Right cardiac atrium (tissue), 5 donors: Measurements from ENCODE around the gene ZNF219. TPM values are rescaled to one million over a fixed set of nuclear protein-coding genes. Genes with fewer than 3 reads are reported as not detected.

Experiments used
- ATAC-seq, 2 donors: fragments of 200-7000 bp; cut with Tn5 transposase; one replicate each; pipeline versions ENCODE4 v1.8.0 to v1.9.1; 2020; ENCODE audit warnings: moderate library complexity in 2 of 2, mild to moderate bottlenecking in 1 of 2
- DNase-seq, 3 donors: peaks; one replicate each; pipeline ENCODE4 v3.0.0-alpha.2; 2020
- H3K27ac ChIP-seq: one replicate; pipeline ENCODE4 v1.5.1; 2013; ENCODE audit warnings: mild to moderate bottlenecking, low read length, control low read depth, moderate library complexity
- H3K27me3 ChIP-seq: one replicate; pipeline ENCODE4 v1.6.1; 2013; ENCODE audit not compliant: control insufficient read depth, insufficient read depth
- H3K4me1 ChIP-seq: one replicate; pipeline ENCODE4 v1.6.1; 2013; ENCODE audit warnings: low read length; ENCODE audit not compliant: control insufficient read depth, insufficient read depth
- H3K4me3 ChIP-seq: one replicate; pipeline ENCODE4 v1.5.1; 2013; ENCODE audit warnings: low read length, control low read depth
- H3K9me3 ChIP-seq: one replicate; pipeline ENCODE4 v1.6.1; 2013; ENCODE audit warnings: low read length; ENCODE audit not compliant: control insufficient read depth
- WGBS: extraction: QIAGEN DNeasy Blood & Tissue Kit; methylation state at CpG from one replicate; pipeline ENCODE4 v1.1.7; 2013; 5-methylcytosine and 5-hydroxymethylcytosine counted together
- intact Hi-C, 4 donors: fragments of 100-400 bp; cut with DNase I; formaldehyde crosslinking; loops; one replicate each; pipeline versions ENCODE4 v1.11.0 to v1.14.0; 2022 to 2023
- polyA plus RNA-seq: library from polyadenylated mRNA; stranded (reverse); fragments of 200-250 nt; gene quantifications from one replicate; pipeline ENCODE4 v1.2.3, GENCODE V29; 2013
- total RNA-seq, 4 donors: library from RNA; stranded (reverse); fragmentation: NEBNext Ultra II Directional; extraction: Animal tissue kit (Norgen Biotek cat#: 25700); gene quantifications; one replicate each; pipeline ENCODE4 v1.2.1, GENCODE V29; 2021
- donor health status: healthy with polysubstance abuse.
- donor health status: DM: no; HTN: yes; CAD: no.
- donor health status: DM: no; HTN: no; CAD: no.
- donor health status: DM: no; HTN: yes; CAD: no; lungs with severe emphysema.
- donor health status: DM: yes; HTN: yes; CAD: no.

Gene ZNF219
- total and polyA plus RNA-seq, 5 donors, result 49.1 to 68.6 (median 58.0) TPM

- DNase-seq (peak; percentile 59 to 69 (median 59)), ATAC-seq (peak; percentile 4 to 45)
- no peaks in the 10 kb centered on the region for H3K9me3 ChIP-seq
- no peak overlapping the region for H3K4me3 ChIP-seq
- intact Hi-C loops, result no loop called here
- H3K4me1 ChIP-seq, result peaks cover 3% of the 10 kb centered on the region
- no peaks in the 10 kb centered on the region for H3K27me3 ChIP-seq
- 36% methylated on average over 19 of the region's 19 CpGs for WGBS
- H3K27ac ChIP-seq, result no peak overlapping the region
Observed at GRCh38 chr14:21087294-21088091, 11.0 kb downstream of the ZNF219 start.

GRCh38 chr14:21086908-21087293 is 11.6 kb downstream of the ZNF219 start:
- Histone ChIP-seq H3K4me3 (no peak overlapping the region), H3K27ac (no peak overlapping the region), H3K9me3 (no peaks in the 10 kb centered on the region), H3K27me3 (no peaks in the 10 kb centered on the region), H3K4me1 (peaks cover 3% of the 10 kb centered on the region)
- DNase-seq, result no peak
- 84% methylated on average over 4 of the region's 4 CpGs for WGBS
- ATAC-seq, result no peak
- intact Hi-C loops, result no loop called here

- Histone ChIP-seq H3K9me3 (no peaks in the 10 kb centered on the region), H3K4me3 (no peak overlapping the region), H3K27ac (no peak overlapping the region), H3K27me3 (no peaks in the 10 kb centered on the region), H3K4me1 (peaks cover 3% of the 10 kb centered on the region)
- peak in 1 of 3 donors; percentile 64 for DNase-seq
- 66% methylated on average over 17 of the region's 17 CpGs for WGBS
- intact Hi-C loops, result no loop called here
- ATAC-seq, result peak; percentile 17 to 18
Observed at GRCh38 chr14:21084998-21085853, 13.2 kb downstream of the ZNF219 start.

- DNase-seq (no peak), ATAC-seq (no peak)
- WGBS, result 83% methylated on average over 2 of the region's 2 CpGs
- Histone ChIP-seq H3K9me3 (no peaks in the 10 kb centered on the region), H3K4me3 (no peak overlapping the region), H3K27me3 (no peaks in the 10 kb centered on the region), H3K4me1 (peaks cover 3% of the 10 kb centered on the region), H3K27ac (no peak overlapping the region)
- intact Hi-C loops, result no loop called here
Observed at GRCh38 chr14:21084396-21084795, 14.1 kb downstream of the ZNF219 start.

GRCh38 chr14:21083565-21084325 is 14.7 kb downstream of the ZNF219 start:
- Histone ChIP-seq H3K4me3 (no peak overlapping the region), H3K4me1 (peaks cover 3% of the 10 kb centered on the region), H3K9me3 (no peaks in the 10 kb centered on the region), H3K27ac (no peak overlapping the region), H3K27me3 (no peaks in the 10 kb centered on the region)
- ATAC-seq, result no peak
- intact Hi-C loops, result no loop called here
- 79% methylated on average over 11 of the region's 11 CpGs for WGBS
- no peak for DNase-seq

GRCh38 chr14:21081521-21082142 is 16.8 kb downstream of the ZNF219 start:
- ATAC-seq (no peak), DNase-seq (no peak)
- Histone ChIP-seq H3K27me3 (no peaks in the 10 kb centered on the region), H3K9me3 (no peaks in the 10 kb centered on the region), H3K27ac (no peak overlapping the region), H3K4me1 (peaks cover 3% of the 10 kb centered on the region), H3K4me3 (no peak overlapping the region)
- WGBS, result 83% methylated on average over 30 of the region's 30 CpGs
- intact Hi-C loops, result no loop called here

GRCh38 chr14:21078726-21079125 is 19.7 kb downstream of the ZNF219 start:
- no peak for DNase-seq
- 81% methylated on average over 10 of the region's 10 CpGs for WGBS
- Histone ChIP-seq H3K4me3 (no peak overlapping the region), H3K27ac (no peak overlapping the region), H3K4me1 (no peaks in the 10 kb centered on the region), H3K9me3 (no peaks in the 10 kb centered on the region), H3K27me3 (no peaks in the 10 kb centered on the region)
- no peak for ATAC-seq
- intact Hi-C loops, result no loop called here

- H3K4me3 ChIP-seq, result no peak overlapping the region
- DNase-seq (no peak), ATAC-seq (no peak)
- no peak overlapping the region for H3K27ac ChIP-seq
- no peaks in the 10 kb centered on the region for H3K9me3 ChIP-seq
- H3K4me1 ChIP-seq, result no peaks in the 10 kb centered on the region
- no peaks in the 10 kb centered on the region for H3K27me3 ChIP-seq
- WGBS, result 75% methylated on average over 5 of the region's 5 CpGs
- intact Hi-C loops, result no loop called here
Observed at GRCh38 chr14:21078287-21078686, 20.2 kb downstream of the ZNF219 start.

- Histone ChIP-seq H3K4me3 (no peak overlapping the region), H3K27me3 (no peaks in the 10 kb centered on the region), H3K9me3 (no peaks in the 10 kb centered on the region), H3K27ac (no peak overlapping the region), H3K4me1 (no peaks in the 10 kb centered on the region)
- WGBS, result 77% methylated on average over 2 of the region's 2 CpGs
- DNase-seq, result no peak
- intact Hi-C loops, result no loop called here
- no peak for ATAC-seq
Observed at GRCh38 chr14:21077672-21078071, 20.8 kb downstream of the ZNF219 start.

GRCh38 chr14:21075719-21076437 is 22.6 kb downstream of the ZNF219 start:
- no peak overlapping the region for H3K4me3 ChIP-seq
- no peaks in the 10 kb centered on the region for H3K9me3 ChIP-seq
- H3K27me3 ChIP-seq, result no peaks in the 10 kb centered on the region
- 86% methylated on average over 9 of the region's 9 CpGs for WGBS
- DNase-seq (no peak), ATAC-seq (no peak)
- no peak overlapping the region for H3K27ac ChIP-seq
- intact Hi-C loops, result no loop called here
- H3K4me1 ChIP-seq, result no peaks in the 10 kb centered on the region
